MM.1S (cell line): ENCODE measurements around the gene PTTG1IP2.
"Not testable (repeated sequence)": the region's sequence is repeated elsewhere in the genome, so short reads cannot be mapped to it uniquely, and the experiment has no call there.

Experiments used
- EZH2 ChIP-seq: fragments of 300-600 bp; sonication (generic); optimal IDR thresholded peaks from 2 replicates; pipeline ENCODE3; 2017; ENCODE audit warnings: low read depth, mild to moderate bottlenecking, antibody characterized with exemption, low read length, mixed read lengths
- EZH2phosphoT487 ChIP-seq: fragments of 300-600 bp; sonication (generic); IDR thresholded peaks from 2 replicates; pipeline ENCODE4 v1.6.1; 2018; ENCODE audit warnings: antibody characterized with exemption, low read length
- TF ChIP-seq, protein P1 (sequence below): fragments of 300-600 bp; sonication (generic); IDR thresholded peaks from 2 replicates; pipeline ENCODE4 v1.5.1; 2016; ENCODE audit warnings: antibody characterized with exemption, low read length, mixed read lengths

DNA sequence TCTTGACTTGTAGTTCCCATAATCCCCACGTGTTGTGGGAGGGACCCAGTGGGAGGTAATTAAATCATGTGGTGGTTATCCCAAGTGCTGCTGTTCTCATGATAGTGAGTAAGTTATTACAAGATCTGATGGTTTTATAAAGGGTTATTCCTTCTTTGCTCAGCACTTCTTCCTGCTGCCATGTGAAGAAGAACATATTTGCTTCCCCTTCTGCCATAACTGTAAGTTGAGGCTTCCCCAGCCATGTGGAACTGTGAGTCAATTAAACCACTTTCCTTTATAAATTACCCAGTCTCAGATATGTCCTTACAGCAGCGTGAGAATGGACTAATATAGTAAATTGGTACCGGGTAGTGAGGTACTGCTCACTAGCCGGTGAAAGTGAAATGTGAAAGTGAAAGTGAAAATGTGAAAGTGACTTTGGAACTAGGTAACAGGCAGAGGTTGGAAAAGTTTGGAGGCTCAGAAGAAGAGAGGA is 6.2 kb upstream of the PTTG1IP2 start:
- not testable (repeated sequence) for TF ChIP-seq EZH2, EZH2phosphoT487
- TF ChIP-seq, protein P1, sequence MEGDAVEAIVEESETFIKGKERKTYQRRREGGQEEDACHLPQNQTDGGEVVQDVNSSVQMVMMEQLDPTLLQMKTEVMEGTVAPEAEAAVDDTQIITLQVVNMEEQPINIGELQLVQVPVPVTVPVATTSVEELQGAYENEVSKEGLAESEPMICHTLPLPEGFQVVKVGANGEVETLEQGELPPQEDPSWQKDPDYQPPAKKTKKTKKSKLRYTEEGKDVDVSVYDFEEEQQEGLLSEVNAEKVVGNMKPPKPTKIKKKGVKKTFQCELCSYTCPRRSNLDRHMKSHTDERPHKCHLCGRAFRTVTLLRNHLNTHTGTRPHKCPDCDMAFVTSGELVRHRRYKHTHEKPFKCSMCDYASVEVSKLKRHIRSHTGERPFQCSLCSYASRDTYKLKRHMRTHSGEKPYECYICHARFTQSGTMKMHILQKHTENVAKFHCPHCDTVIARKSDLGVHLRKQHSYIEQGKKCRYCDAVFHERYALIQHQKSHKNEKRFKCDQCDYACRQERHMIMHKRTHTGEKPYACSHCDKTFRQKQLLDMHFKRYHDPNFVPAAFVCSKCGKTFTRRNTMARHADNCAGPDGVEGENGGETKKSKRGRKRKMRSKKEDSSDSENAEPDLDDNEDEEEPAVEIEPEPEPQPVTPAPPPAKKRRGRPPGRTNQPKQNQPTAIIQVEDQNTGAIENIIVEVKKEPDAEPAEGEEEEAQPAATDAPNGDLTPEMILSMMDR, result not testable (repeated sequence)
